Lower lobe of right lung (tissue), 2 donors: Measurements from ENCODE around the gene PPIF. TPM values are rescaled to one million over a fixed set of nuclear protein-coding genes. Genes with fewer than 3 reads are reported as not detected.

Experiments used
- ATAC-seq, 2 donors: fragments of 200-7000 bp; cut with Tn5 transposase; one replicate each; pipeline ENCODE4 v1.9.1; 2020 to 2022; ENCODE audit warnings: mild to moderate bottlenecking in 2 of 2, moderate library complexity in 2 of 2
- DNase-seq: peaks from one replicate; pipeline ENCODE4 v3.0.0-alpha.2; 2020
- H3K27ac ChIP-seq: fragments of 200-600 bp; one replicate; pipeline ENCODE4 v1.8.0; 2022
- H3K27me3 ChIP-seq: fragments of 200-600 bp; one replicate; pipeline ENCODE4 v1.8.0; 2022; ENCODE audit warnings: low read depth
- H3K36me3 ChIP-seq: fragments of 200-600 bp; one replicate; pipeline ENCODE4 v1.8.0; 2022; ENCODE audit warnings: mild to moderate bottlenecking
- H3K4me1 ChIP-seq: fragments of 200-600 bp; one replicate; pipeline ENCODE4 v1.8.0; 2022
- H3K4me3 ChIP-seq: fragments of 200-600 bp; one replicate; pipeline ENCODE4 v1.8.0; 2022; ENCODE audit warnings: mild to moderate bottlenecking
- H3K9me3 ChIP-seq: fragments of 200-600 bp; one replicate; pipeline ENCODE4 v1.8.0; 2022
- intact Hi-C: fragments of 100-400 bp; cut with DNase I; formaldehyde crosslinking; loops from one replicate; pipeline ENCODE4 v1.11.0; 2022
- total RNA-seq: library from RNA; stranded (reverse); fragmentation: NEBNext Ultra II Directional; extraction: Animal tissue kit (Norgen Biotek cat#: 25700); gene quantifications from one replicate; pipeline ENCODE4 v1.2.1, GENCODE V29; 2021
- TF ChIP-seq, protein P1 (sequence below): fragments of 200-600 bp; IDR thresholded peaks from one replicate; pipeline ENCODE4 v1.8.0; 2022; ENCODE audit warnings: antibody characterized with exemption, mild to moderate bottlenecking
- donor health status: DM: no; HTN: yes; CAD: no; lungs with severe emphysema.

PPIF gene
- total RNA-seq, 1 donor from 2014 or later: 28.5 TPM

DNA sequence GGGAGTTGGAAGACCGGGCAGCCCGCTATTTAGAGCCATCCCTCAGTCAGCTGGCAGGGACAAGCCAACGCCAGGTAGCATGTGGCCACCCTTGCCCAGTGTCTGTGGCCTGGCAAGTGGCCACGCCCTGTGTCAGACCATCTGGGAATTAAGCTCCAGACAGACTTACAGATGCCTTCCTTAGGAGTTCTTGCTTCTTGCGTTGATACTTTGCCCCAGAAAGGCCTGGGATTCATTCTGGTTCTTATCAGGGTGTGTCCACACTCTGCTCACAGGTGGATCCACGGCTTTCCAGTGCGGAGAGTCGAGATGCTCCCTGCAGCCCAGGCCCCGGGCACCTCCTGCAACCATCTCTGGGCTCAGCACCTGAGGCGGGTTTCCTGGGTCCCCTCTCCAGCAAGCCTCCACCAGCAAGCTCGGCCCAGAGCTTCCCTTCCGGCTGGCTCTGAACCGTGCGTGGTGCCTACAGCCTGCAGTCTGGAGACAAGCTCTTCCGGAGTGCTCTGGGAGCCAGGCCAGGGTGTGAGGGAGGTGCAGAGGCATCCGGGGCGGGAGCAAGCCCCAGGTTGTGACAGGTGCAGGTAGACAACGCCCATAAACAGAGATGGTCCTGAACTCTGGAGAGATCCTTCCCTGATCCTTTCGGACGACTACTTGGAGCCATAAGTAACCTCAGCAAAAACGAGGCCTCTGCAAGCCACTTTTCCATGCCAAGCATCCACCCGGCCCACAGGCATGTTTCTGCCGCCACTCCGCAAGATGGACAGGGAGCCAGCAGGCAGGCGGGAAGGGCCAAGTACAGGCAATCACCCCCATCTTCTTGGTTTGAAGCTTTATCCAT, 32.3 kb upstream of the PPIF start:
- H3K9me3 ChIP-seq: no peaks in the 10 kb centered on the region
- H3K4me1 ChIP-seq: peaks cover 19% of the 10 kb centered on the region
- DNase-seq: peak; percentile 41
- no peaks in the 10 kb centered on the region for H3K27me3 ChIP-seq
- H3K27ac ChIP-seq: no peak overlapping the region
- no peak overlapping the region for H3K4me3 ChIP-seq
- peaks cover 55% of the 10 kb centered on the region for H3K36me3 ChIP-seq
- no peak for ATAC-seq
- intact Hi-C loops: no loop called here
- TF ChIP-seq, protein P1, sequence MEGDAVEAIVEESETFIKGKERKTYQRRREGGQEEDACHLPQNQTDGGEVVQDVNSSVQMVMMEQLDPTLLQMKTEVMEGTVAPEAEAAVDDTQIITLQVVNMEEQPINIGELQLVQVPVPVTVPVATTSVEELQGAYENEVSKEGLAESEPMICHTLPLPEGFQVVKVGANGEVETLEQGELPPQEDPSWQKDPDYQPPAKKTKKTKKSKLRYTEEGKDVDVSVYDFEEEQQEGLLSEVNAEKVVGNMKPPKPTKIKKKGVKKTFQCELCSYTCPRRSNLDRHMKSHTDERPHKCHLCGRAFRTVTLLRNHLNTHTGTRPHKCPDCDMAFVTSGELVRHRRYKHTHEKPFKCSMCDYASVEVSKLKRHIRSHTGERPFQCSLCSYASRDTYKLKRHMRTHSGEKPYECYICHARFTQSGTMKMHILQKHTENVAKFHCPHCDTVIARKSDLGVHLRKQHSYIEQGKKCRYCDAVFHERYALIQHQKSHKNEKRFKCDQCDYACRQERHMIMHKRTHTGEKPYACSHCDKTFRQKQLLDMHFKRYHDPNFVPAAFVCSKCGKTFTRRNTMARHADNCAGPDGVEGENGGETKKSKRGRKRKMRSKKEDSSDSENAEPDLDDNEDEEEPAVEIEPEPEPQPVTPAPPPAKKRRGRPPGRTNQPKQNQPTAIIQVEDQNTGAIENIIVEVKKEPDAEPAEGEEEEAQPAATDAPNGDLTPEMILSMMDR: no peak

DNA sequence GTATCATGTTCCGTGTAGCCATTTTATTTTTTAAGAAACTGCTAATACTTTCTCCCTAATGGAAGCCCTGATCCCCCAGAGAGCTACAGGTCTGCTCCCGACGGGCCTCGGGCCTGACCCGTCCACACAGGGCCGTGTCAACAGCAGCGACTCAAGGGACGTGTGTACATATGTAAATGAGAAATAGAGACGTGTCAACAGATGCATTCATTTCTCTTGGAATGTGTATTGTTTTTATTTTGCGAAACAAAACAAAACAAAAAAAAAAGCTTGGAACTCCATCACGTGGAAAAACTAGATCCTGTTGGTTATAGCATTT, 31.7 kb upstream of the PPIF start:
- peaks cover 49% of the 10 kb centered on the region for H3K36me3 ChIP-seq

DNA sequence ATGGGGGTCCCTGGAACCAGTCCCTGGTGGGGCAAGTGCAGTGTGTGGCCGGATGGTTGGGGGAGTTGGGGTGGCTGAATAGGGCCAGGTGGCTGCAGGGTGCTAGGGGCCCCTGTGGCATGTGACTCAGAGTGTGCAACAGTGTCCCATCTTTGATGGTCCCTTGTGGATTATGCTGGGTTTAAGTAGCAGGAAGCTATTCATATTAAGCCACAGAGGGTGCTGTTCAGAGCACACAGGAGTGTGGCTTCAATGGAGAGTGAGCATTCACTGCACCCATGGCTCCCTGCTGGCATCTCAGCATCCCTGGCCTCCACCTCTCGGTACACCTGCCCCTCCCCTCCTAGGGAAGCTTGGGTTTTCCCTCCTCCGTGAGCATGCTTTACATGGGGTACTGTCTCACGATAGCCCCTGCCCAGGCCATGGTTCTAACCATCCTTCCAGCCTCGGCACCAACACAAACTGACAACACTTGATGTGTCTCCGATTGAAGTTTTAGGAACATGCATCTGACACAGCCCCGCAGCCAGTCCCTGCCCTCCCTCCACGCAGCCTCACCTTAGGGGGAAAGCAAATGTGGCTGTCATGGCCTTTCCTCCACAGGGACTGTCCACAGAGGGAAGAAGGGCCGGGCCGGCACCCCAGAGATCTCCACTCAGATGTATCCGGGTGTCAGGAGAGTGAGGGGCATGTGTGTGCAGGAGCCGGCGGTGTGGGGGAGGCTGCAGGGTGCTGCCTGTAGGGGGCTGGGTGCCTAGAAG, 30.4 kb upstream of the PPIF start:
- DNase-seq: peak; percentile 20
- TF ChIP-seq, protein P1: no peak
- intact Hi-C loops: no loop called here

More for the DNA sequence above, 31.7 kb upstream of the PPIF start:
- TF ChIP-seq, protein P1: no peak
- Histone ChIP-seq H3K27me3 (no peaks in the 10 kb centered on the region), H3K9me3 (no peaks in the 10 kb centered on the region), H3K4me3 (no peak overlapping the region), H3K27ac (no peak overlapping the region), H3K4me1 (peaks cover 19% of the 10 kb centered on the region)
- ATAC-seq (no peak), DNase-seq (no peak)
- intact Hi-C loops: no loop called here

DNA sequence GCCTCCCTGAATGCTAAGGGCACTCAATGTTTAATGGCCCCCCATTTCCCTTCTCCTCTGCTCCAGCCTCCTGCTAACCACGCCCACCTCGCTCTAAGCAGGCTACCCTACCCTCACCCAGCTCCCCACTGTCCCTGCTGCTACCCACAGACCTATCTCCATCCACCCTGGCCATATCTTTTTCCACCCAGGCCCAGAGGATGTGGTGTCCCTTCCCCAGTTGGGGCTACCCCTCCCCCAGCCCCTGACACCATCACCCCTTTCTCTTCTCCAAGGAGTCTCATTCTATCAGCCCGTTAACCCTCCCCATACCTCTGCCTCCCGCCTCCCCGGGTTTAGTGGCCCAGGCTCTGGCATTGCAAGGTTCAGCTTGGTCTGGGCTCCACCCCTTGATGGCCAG, 28.9 kb upstream of the PPIF start:
- intact Hi-C loops: no loop called here
- Histone ChIP-seq H3K4me3 (no peak overlapping the region), H3K4me1 (peaks cover 26% of the 10 kb centered on the region), H3K36me3 (peaks cover 21% of the 10 kb centered on the region), H3K27me3 (no peaks in the 10 kb centered on the region), H3K27ac (no peak overlapping the region), H3K9me3 (no peaks in the 10 kb centered on the region)
- ATAC-seq: no peak
- peak; percentile 32 for DNase-seq
- TF ChIP-seq, protein P1: no peak

More for the DNA sequence above, 30.4 kb upstream of the PPIF start:
- H3K4me1 ChIP-seq: peaks cover 19% of the 10 kb centered on the region
- peak; percentile 11 to 14 for ATAC-seq
- H3K9me3 ChIP-seq: no peaks in the 10 kb centered on the region
- peaks cover 36% of the 10 kb centered on the region for H3K36me3 ChIP-seq
- no peaks in the 10 kb centered on the region for H3K27me3 ChIP-seq
- H3K27ac ChIP-seq: no peak overlapping the region
- no peak overlapping the region for H3K4me3 ChIP-seq

DNA sequence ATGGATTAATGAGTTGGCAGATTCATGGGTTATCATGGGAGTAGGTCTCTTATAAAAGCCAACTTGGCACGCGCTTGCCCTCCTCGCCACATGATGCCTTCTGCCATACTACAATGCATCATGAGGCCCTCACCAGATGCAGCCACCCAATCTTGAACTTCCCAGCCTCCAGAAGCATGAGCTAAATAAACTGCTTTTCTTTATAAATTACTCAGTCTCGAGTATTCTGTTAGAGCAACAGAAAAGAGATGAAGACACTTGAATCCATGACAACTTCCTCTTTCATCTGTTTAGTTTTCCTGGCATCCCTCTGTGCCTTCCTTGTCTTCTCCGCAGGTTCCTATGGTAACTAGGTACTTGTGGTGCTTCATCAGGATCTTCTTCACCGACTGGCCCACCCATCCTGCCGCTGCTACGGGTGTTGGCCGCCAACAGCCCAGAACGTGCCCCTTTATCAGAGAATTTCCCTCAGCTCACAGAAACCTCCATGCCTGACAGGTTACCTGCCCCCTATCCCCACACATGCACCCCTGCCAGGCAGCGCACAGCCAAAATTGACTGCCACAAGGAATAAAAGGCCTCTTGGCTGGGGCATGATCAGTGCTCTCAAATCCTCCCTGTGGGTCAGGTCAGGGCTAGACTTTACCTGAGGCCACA, 28.0 kb upstream of the PPIF start:
- peak; percentile 36 for DNase-seq
- no peaks in the 10 kb centered on the region for H3K9me3 ChIP-seq
- peaks cover 32% of the 10 kb centered on the region for H3K4me1 ChIP-seq
- intact Hi-C loops: no loop called here
- H3K27me3 ChIP-seq: no peaks in the 10 kb centered on the region
- peaks cover 12% of the 10 kb centered on the region for H3K36me3 ChIP-seq
- H3K27ac ChIP-seq: no peak overlapping the region
- H3K4me3 ChIP-seq: no peak overlapping the region
- ATAC-seq: no peak
- TF ChIP-seq, protein P1: no peak
